DND-41 (cell line): ENCODE data around the gene CPSF2.

Experiments used
- ATAC-seq: fragments of 200-7000 bp; cut with Tn5 transposase; 3 replicates; pipeline ENCODE4 v1.9.1; 2021; ENCODE audit warnings: low read depth; ENCODE audit not compliant: insufficient read depth
- DNase-seq: peaks from one replicate; pipeline ENCODE4 v3.0.0-alpha.2; 2020
- H2AFZ ChIP-seq: 2 replicates; pipeline ENCODE4 v1.6.0; 2012; ENCODE audit warnings: low read depth, low read length
- H3K27ac ChIP-seq: 2 replicates; pipeline ENCODE4 v1.5.1; 2012; ENCODE audit warnings: low read length, inconsistent platforms
- H3K27me3 ChIP-seq: fragments of 200-600 bp; sonication (generic); 2 replicates; pipeline ENCODE4 v1.6.0; 2012; ENCODE audit warnings: low read length, mild to moderate bottlenecking, inconsistent platforms; ENCODE audit not compliant: insufficient read depth, poor library complexity
- H3K36me3 ChIP-seq: 2 replicates; pipeline ENCODE4 v1.5.1; 2012; ENCODE audit warnings: low read length, inconsistent platforms; ENCODE audit not compliant: insufficient read depth
- H3K4me1 ChIP-seq: 2 replicates; pipeline ENCODE4 v1.5.1; 2012; ENCODE audit warnings: mild to moderate bottlenecking, low read length; ENCODE audit not compliant: insufficient read depth
- H3K4me2 ChIP-seq: 2 replicates; pipeline ENCODE4 v1.6.0; 2012; ENCODE audit warnings: mild to moderate bottlenecking, moderate library complexity, low read length, inconsistent platforms; ENCODE audit not compliant: insufficient read depth
- H3K4me3 ChIP-seq, 2 experiments: fragments of 200-600 bp in 1 of 2; shearing (Covaris generic) in 1 of 2; 2 replicates each; pipeline ENCODE4 v1.5.1; 2012 to 2016; ENCODE audit warnings: inconsistent platforms in 2 of 2, low read length in 2 of 2, mild to moderate bottlenecking in 2 of 2, low read depth in 1 of 2, moderate library complexity in 1 of 2
- H3K79me2 ChIP-seq: 2 replicates; pipeline ENCODE4 v1.6.0; 2012; ENCODE audit warnings: low read length, inconsistent platforms; ENCODE audit not compliant: insufficient read depth
- H3K9ac ChIP-seq: 2 replicates; pipeline ENCODE4 v1.6.0; 2012; ENCODE audit warnings: low read depth, mild to moderate bottlenecking, inconsistent platforms, low read length, moderate library complexity
- H3K9me3 ChIP-seq: 2 replicates; pipeline ENCODE4 v1.5.1; 2012; ENCODE audit warnings: low read length, moderate library complexity, mild to moderate bottlenecking, inconsistent platforms; ENCODE audit not compliant: insufficient read depth, severe bottlenecking
- H4K20me1 ChIP-seq: 2 replicates; pipeline ENCODE4 v1.6.0; 2012; ENCODE audit warnings: low read length; ENCODE audit not compliant: insufficient read depth
- EZH2 ChIP-seq: IDR thresholded peaks from 3 replicates; pipeline ENCODE4 v1.6.1; 2012; ENCODE audit warnings: borderline replicate concordance, low read depth, mild to moderate bottlenecking, moderate library complexity, low read length, inconsistent platforms; ENCODE audit not compliant: severe bottlenecking
- TF ChIP-seq, protein P1 (sequence below): IDR thresholded peaks from 2 replicates; pipeline ENCODE4 v1.5.1; 2012; ENCODE audit warnings: borderline replicate concordance, low read length, moderate library complexity, mild to moderate bottlenecking; ENCODE audit not compliant: poor library complexity, severe bottlenecking; ENCODE audit errors: extremely low read depth

Gene CPSF2

DNA sequence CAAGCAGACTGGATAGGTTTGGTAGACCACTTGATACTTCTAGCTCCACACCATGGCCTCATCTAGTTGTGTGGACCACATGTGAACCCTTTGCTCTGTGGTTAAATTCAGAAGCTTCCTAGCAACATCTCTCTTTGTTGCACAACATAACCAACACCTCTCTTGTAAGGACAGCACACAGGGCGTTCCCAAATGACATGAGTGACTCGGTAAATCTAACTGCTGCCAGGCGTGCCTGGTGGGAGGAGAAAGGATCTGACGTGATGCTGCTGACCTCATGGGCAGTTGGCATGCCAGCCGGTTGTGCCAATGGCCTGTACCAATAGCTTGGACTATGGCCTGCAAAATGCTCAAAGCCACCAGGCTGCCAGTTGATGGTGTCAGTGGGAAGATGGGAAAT is 93.8 kb downstream of the CPSF2 start:
- H3K27me3 ChIP-seq: no peaks in the 10 kb centered on the region
- ATAC-seq (no peak), DNase-seq (no peak)
- no peaks in the 10 kb centered on the region for H3K9me3 ChIP-seq
- H3K4me1 ChIP-seq: no peaks in the 10 kb centered on the region
- H3K4me3 ChIP-seq: no peak overlapping the region
- no peaks in the 10 kb centered on the region for H3K36me3 ChIP-seq
- H3K79me2 ChIP-seq: no peaks in the 10 kb centered on the region
- no peak overlapping the region for H3K27ac ChIP-seq
- no peaks in the 10 kb centered on the region for H4K20me1 ChIP-seq
- no peak for TF ChIP-seq EZH2
- TF ChIP-seq, protein P1, sequence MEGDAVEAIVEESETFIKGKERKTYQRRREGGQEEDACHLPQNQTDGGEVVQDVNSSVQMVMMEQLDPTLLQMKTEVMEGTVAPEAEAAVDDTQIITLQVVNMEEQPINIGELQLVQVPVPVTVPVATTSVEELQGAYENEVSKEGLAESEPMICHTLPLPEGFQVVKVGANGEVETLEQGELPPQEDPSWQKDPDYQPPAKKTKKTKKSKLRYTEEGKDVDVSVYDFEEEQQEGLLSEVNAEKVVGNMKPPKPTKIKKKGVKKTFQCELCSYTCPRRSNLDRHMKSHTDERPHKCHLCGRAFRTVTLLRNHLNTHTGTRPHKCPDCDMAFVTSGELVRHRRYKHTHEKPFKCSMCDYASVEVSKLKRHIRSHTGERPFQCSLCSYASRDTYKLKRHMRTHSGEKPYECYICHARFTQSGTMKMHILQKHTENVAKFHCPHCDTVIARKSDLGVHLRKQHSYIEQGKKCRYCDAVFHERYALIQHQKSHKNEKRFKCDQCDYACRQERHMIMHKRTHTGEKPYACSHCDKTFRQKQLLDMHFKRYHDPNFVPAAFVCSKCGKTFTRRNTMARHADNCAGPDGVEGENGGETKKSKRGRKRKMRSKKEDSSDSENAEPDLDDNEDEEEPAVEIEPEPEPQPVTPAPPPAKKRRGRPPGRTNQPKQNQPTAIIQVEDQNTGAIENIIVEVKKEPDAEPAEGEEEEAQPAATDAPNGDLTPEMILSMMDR: no peak
- no peak overlapping the region for H3K9ac ChIP-seq
- H2AFZ ChIP-seq: no peak overlapping the region
- H3K4me2 ChIP-seq: no peak overlapping the region

- no peaks in the 10 kb centered on the region for H3K9me3 ChIP-seq
- H4K20me1 ChIP-seq: no peaks in the 10 kb centered on the region
- no peak for DNase-seq
- no peak overlapping the region for H3K4me2 ChIP-seq
- H3K4me1 ChIP-seq: no peaks in the 10 kb centered on the region
- H3K79me2 ChIP-seq: no peaks in the 10 kb centered on the region
- H3K9ac ChIP-seq: no peak overlapping the region
- H3K36me3 ChIP-seq: no peaks in the 10 kb centered on the region
- peaks cover 6% of the 10 kb centered on the region for H3K27me3 ChIP-seq
- no peak overlapping the region for H3K4me3 ChIP-seq
- no peak for ATAC-seq
- TF ChIP-seq EZH2: no peak
- TF ChIP-seq, protein P1: no peak
- H3K27ac ChIP-seq: no peak overlapping the region
- H2AFZ ChIP-seq: no peak overlapping the region
Observed at GRCh38 chr14:92217936-92218335, 96.2 kb downstream of the CPSF2 start.
